Fibroblast of skin of abdomen (primary cell): ENCODE measurements around the gene ADCY4.

ENCODE experiments used
- DNase-seq: peaks from one replicate; pipeline ENCODE4 v3.0.0-alpha.2; 2013

Gene ADCY4

DNA sequence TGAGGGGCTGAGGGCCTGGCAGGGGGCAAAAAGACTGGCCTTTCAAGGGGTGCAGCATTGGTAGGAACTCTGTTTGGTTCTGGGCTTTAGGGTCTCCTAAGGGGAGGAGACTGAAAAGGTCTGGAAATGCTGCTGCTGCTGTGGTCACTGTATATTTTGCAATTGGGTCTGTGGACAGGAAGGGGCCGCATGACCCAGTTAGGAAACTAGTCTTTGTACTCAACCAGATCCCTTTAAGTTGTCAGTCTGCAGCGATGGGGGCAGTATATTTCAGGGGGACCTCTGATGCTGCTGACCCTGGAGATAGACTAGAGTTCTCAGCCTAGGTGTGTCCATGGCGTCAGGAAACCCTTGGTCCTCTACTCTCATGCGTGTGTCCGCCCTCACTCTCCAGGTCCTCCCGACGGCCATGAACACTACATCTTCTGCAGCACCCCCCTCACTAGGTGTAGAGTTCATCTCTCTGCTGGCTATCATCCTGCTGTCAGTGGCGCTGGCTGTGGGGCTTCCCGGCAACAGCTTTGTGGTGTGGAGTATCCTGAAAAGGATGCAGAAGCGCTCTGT lies 19.5 kb downstream of the ADCY4 start:
- no peak for DNase-seq

- no peak for DNase-seq
Observed at GRCh38 chr14:24314377-24315193, 20.3 kb downstream of the ADCY4 start.

GRCh38 chr14:24313913-24314312 lies 21.0 kb downstream of the ADCY4 start:
- no peak for DNase-seq

GRCh38 chr14:24312736-24313507 lies 21.9 kb downstream of the ADCY4 start:
- DNase-seq, result no peak

DNA sequence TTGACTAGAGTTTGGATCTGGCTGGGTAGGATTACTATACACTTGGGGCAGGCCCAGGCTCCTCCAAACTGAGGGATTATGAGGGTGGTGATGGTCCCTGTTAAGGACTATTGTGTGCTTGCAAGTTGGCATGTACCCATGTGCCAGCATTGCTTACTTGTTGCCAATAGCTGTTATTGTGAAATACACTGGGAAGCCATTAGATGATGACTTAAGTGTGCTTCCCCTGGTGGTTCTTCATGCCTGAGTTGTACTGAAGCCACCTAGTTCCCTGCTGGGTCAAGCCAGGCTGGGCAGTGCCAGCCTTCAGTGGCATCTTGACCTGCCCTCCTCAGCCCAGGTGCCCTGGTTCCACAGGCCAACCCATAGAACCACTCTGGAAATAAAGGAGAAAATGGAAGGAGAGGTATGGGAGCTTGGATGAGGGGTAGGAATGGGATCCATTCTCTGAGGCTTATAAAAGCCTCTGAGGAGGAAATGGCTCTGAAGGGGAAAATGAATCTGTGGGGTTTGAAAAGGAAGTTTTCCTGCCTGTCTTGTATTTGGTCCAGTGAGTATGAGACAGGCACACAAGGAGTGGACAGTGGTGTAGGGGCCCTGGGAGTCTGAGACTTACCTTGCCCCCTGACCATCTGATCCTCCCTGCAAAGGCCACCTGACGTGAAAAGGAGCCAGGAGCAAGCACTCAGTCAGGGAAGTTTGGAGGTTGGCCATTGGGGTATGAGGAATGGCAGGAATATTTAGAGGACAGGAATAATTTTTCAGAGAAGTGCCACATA lies 22.8 kb downstream of the ADCY4 start:
- DNase-seq, result no peak

- DNase-seq, result peak; percentile 65
Observed at GRCh38 chr14:24310646-24311604, 23.9 kb downstream of the ADCY4 start, which contains the start of gene LTB4R. TSS of gene LTB4R (plus strand) at chr14:24311502. CDS start at chr14:24315652, 4,150 bp downstream.

- no peak for DNase-seq
Observed at GRCh38 chr14:24310265-24310645, 24.6 kb downstream of the ADCY4 start.

- DNase-seq, result no peak
Observed at GRCh38 chr14:24309538-24310264, 25.2 kb downstream of the ADCY4 start, which contains the start of gene LTB4R2. TSS of gene LTB4R2 (plus strand) at chr14:24310140. CDS start at chr14:24310665, 525 bp downstream.

GRCh38 chr14:24308342-24309124 lies 26.3 kb downstream of the ADCY4 start:
- DNase-seq, result no peak

DNA sequence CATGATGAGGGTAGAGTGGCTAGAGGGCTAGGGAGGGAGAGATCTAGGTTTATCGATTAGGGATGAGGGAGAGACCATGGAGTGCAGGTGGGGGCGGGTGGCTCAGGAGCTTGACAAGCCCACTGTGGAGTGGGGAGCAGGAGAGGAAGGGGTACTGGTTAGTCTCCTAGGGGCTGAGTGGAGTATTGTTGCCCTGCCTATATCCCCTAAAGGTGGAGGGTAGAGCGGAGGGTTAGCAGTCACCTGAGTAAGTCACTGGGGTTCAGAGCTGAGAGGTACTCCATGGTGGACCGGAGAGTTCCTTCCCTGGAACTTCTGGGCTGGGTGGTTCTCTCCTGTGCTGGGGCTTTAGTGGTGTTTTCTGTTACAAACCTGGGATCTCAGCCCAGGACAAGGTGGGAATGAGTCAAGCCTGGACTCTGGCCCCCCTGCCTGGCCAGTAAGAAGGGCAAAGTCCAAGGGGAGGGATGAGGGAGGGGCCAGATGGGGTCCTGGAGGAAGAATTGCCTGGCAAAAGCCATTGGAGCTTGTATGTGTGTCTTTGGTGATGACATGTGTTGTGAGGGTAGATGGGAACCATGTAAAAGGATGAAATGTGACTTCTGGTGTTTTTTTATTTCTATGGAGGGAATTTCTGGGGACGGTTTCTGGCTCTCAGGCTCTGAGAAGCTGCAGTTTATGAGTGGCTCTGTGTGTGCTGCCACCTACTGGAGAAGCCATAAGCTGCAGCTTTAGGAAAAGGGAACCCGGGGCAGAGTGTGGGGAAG lies 27.1 kb downstream of the ADCY4 start, which contains the start of gene CIDEB:
Gene CIDEB (minus strand): TSS at position 403 of the 767 bp plus-strand sequence. CDS start 119 bp downstream, at position 284.
- DNase-seq, result peak; percentile 51

DNA sequence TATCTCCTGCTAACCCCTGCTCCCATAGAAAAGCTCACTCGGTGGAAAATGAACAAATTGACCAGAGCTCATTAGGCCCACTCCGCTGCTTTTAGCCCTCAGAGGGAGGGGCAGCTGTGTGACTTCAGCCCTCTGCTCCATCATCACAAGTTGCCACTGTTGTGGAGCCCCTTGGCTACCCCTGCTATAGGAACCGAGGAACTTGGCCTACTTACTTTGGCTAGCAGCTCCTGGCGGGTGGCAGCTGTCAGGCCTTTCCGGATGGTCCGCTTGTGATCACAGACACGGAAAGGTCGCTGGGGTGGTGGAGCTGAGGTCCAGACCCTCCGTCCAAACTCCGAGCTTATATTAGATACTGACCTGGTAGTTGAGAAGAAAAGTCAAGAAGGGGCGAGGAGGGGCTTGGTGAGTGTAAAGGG lies 27.7 kb downstream of the ADCY4 start:
- DNase-seq, result no peak

DNA sequence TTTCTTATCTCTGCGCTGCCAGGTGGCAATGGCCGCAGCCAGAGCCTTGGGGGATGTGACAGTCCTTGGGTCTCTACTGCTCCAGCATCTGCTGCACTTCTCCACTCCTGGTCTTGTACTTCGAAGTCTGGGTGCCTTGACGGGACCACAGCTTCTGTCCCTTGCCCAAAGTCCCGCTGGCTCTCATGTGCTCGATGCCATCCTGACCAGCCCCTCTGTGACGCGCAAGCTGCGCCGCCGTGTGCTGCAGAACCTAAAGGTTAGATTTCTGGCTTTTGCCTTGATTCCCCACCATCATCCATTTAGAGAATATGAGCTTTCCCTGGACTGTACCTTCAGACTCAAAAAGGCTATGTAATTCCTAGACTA lies 30.9 kb downstream of the ADCY4 start:
- DNase-seq, result no peak

- no peak for DNase-seq
Observed at GRCh38 chr14:24300326-24300980, 34.4 kb downstream of the ADCY4 start.

GRCh38 chr14:24299255-24300191 lies 35.3 kb downstream of the ADCY4 start, which contains the start of the genes DHRS1 and NOP9:
TSS of gene DHRS1 (minus strand) at chr14:24299780. CDS start at chr14:24299106, 674 bp downstream.
TSS of gene NOP9 (plus strand) at chr14:24299850. CDS start at chr14:24299955, 105 bp downstream.
- DNase-seq, result peak; percentile 86

- DNase-seq, result peak; percentile 51
Observed at GRCh38 chr14:24298892-24299254, 36.0 kb downstream of the ADCY4 start.

GRCh38 chr14:24297190-24297964 lies 37.5 kb downstream of the ADCY4 start:
- peak; percentile 22 for DNase-seq
